Activated T-cell treated with anti-CD3 and anti-CD28 coated beads for 1 hour (primary cell): Measurements from ENCODE around the gene CNN1.

Experiments
- DNase-seq: peaks from one replicate; pipeline ENCODE4 v3.0.0-alpha.2; 2020; ENCODE audit warnings: low read depth

Gene CNN1

DNA sequence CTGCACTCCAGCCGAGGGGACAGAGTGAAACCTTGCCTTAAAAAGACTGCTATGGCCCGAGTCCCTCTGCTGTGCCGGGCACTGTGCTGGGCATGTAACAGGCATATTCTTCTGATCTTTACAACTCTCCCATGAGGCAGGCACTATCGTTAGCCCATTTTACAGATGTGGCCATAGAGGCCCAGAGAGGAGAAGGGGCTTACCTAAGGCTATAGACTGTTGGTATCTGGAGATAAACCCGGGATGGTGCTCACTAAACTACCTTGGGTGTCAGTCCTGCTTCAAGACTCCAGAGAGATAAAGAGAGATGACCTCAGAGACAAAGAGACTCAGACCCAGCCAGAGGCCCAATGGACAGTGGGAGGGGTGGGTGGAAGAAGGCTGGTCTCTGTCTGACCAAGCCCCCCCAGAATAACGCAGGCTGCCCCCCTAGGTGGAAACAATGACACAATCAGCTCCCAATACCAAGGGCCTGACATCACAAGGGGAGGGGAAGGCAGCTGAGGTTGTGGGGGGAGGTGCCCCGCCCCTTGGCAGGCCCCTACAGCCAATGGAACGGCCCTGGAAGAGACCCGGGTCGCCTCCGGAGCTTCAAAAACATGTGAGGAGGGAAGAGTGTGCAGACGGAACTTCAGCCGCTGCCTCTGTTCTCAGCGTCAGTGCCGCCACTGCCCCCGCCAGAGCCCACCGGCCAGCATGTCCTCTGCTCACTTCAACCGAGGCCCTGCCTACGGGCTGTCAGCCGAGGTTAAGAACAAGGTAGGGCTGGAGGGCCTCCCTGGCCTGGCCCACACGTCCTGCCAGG, at the start of gene CNN1:
Gene CNN1, plus strand, starts transcription at position 620 of the 805 bp plus-strand sequence. Its CDS starts 77 bp downstream, at position 697.
- no peak for DNase-seq

- no peak for DNase-seq
Observed at GRCh38 chr19:11489378-11489777, 49.3 kb upstream of the CNN1 start.

GRCh38 chr19:11494634-11495285, 43.9 kb upstream of the CNN1 start:
- DNase-seq, result no peak

DNA sequence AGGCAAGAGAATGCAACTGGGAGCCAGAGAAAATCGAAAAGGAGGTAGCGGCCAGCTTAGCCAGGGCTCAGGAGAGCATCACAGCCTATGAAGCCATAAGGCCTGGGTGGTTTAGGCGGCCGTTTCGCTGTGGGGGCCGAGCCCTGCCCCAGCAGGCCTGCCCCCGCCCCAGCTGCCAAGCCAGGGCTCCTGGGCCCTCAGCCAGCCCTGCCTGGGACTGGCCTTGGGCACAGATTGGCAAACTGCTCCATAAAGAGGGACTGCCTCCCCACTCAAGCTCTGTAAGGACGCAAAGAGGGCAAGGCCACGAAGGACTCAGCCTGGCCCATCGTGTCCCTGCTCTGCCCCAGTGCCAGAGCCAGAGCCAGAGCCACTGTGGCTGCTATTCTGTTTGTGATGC, 43.2 kb upstream of the CNN1 start:
- DNase-seq, result no peak

DNA sequence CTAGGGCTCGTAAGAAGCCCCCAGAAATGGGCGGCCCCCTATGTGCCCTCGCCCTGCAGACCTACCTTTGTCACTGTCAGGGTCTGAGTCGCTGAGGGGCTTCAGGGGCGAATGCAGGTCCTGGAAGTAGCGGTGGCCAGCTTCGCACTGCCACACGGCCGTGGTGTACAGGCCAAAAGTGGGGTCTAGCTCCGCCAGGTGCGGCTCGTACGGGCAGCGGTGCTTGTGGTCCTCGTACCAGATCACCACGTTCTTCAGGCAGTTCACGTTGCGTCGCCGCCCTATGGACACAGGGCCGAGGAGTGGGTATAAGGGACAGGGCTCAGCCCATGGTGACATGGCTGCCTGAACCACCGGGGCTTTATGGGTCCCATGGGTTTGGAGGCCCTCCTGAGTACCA, 42.8 kb upstream of the CNN1 start:
- DNase-seq, result no peak

- peak; percentile 60 for DNase-seq
Observed at GRCh38 chr19:11496391-11497163, 42.1 kb upstream of the CNN1 start.

DNA sequence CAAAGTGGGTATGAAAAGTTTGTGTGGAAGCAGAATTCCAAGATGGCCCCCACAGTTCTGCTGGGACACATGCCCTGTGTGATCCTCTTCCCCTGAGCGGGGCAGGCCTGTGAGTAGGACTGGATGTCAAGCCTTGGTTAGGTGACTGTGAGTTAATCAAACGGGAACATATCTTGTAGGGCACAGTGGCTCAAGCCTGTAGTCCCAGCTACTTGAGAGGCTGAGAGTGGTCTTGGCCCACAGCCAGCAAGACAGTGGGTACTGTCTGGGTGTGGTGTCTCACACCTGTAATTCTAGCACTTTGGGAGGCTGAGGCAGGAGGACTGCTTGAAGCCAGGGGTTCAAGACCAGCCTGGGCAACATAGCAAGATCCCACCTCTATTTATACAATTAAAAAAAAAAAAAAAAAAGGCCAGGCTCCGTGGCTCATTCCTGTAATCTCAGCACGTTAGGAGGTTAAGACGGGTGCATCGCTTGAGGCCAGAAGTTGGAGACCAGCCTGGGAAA, 39.4 kb upstream of the CNN1 start:
- DNase-seq, result no peak

DNA sequence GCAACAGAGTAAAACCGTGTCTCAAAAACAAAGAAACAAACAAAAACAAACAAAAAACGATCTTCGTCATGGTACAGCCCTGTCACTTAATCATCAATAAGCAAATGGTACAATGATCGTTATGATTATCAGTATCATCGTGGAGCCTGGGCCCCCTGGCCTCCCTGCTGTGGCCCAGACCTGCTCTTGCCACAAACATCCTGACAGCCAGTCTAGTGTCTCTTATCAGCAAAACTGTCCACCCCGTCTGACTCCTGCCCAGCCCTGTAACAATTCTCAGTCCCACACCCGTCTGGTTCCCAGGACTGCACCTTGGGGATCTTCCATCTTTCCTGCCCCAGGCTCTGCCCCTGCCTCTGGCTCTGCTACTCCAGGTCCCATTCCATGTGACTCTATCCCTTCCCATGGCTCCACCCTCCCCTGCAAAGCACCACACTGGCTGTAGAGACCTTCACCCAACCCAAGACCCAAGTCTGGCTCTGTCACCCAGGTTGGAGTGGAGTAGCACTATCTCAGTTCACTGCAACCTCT, 38.7 kb upstream of the CNN1 start:
- no peak for DNase-seq

DNA sequence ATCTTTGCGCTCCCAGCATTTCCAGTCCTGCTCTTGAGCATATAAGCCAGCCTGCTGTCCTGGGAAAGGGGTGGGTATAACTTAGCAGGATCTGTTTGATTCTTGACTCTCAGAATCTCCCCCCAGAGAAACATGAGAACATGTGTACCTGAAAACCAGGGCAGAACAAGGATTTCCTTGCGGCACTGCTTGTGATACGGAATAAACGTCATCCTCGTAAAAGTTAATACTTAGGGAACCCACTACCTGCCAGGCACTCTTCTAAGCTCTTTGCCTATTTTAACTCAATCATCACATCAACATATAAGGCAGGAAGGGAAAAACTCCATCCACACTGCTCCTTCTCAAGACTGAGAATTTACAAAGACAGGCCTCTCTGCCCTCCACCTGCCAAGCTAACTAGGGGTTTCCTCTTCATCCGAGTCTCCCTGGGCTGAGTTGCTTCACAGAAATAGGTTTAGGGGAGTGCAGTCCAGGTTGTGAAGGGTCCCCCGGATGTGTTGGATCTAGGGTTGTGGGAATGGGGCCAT, 34.1 kb upstream of the CNN1 start:
- DNase-seq, result no peak

DNA sequence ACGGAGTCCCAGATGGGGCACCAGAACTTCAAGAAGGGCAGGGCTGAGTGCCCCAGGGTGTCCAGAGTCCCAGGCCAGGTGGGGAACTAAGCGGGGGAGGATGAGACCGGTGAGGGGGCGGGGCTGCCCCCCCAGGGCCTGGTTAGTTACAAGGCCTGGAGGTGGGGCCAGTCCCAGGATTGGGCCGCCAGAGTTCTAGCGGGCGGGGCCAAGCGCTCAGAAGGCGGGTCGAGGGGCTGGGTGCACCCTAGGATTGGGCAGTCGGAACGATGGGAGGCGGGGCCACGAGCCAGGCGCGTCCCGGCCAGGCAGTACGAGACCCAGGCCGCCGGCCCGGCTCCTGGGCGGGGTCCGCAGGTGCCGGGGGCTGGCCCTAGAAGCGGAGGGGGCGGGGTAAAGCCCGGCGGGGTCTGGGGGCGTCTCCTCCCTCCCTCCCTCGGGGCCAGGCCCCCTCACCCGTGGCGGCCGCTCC, 33.6 kb upstream of the CNN1 start:
- DNase-seq, result peak; percentile 94

- DNase-seq, result peak; percentile 92
Observed at GRCh38 chr19:11505504-11506100, 33.0 kb upstream of the CNN1 start, which contains the start of gene ZNF653. TSS of gene ZNF653 (minus strand) at chr19:11505839. CDS start at chr19:11505786, 53 bp downstream.

- no peak for DNase-seq
Observed at GRCh38 chr19:11506101-11506555, 32.5 kb upstream of the CNN1 start.

DNA sequence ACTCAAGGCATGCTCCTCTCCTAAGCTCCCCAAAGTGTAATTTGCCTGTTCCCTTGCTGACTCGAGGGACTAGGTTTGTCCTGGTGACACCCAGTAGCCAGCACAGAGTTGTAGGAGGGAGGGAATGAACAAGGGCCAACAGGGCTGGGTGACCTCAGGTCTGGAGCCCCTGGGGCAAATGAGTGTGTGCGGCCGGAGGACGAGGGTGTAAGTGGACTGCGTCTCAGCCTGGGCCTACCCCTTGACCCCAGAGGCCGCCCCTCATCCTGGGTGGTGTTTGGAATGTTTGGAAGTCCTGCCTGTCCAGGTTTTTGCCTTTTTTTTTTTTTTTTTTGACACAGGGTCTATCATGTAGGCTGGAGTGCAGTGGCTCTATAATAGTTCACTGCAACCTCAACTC, 31.7 kb upstream of the CNN1 start:
- DNase-seq, result no peak

GRCh38 chr19:11507370-11508078, 31.1 kb upstream of the CNN1 start:
- DNase-seq, result no peak

- DNase-seq, result no peak
Observed at GRCh38 chr19:11510444-11510843, 28.2 kb upstream of the CNN1 start.

- no peak for DNase-seq
Observed at GRCh38 chr19:11513946-11514345, 24.7 kb upstream of the CNN1 start.

DNA sequence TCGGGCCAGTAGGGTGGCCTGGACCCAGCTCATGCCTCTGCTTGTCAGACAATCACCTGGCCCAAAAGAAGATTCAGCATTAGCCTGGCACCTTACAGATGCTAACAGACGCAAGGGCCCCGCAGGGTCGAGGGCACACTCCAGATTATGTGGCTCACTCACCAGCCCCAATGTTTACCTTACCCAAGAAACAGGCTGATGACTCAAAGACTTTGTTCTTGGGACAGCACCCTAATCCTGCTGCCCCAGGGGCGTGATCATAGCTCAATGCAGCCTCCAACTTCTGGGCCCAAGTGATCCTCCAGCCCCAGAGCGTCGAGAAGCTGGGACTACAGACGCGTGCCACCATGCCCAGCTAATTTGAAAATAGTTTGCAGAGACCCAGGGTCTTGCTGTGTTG, 19.5 kb upstream of the CNN1 start:
- DNase-seq, result no peak

DNA sequence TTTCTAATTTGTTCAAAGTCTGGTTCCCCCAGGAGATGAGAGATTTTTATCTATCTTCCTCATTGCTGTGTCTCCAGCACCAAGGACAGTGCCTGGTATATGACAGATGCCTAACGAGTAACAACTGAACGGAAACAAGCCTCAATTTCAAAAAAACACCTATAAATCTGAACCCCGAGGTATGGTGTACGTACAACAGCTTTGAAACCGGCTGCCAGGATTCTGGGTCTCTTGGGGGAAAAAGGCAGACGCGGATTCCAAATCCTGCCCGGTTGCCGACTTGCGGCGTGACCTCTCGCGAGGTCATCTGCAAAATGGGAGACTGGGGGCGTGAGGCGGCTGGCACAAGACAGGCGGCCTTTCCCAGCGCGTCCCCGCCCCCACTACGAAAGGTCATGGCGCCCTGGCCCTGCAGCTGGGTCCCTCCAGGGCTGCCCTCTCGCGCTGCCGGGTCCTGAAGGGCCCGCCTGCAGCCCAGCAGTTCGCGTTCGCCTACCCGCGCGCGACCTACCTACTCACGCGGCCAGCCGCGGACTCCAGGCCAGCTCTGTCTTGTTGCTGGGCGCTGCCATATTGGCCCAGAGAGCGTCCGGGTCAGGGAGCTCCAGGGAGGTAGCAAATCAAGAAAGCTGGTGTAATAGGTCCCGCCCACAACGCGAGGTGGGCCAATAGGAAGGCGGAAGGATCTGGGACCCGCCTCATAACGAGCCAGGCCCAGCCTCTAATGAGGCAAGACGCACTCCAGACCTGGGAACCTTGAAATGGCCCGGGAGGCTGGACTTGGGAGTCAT, 9.9 kb upstream of the CNN1 start, which contains the start of gene ECSIT:
Gene ECSIT, minus strand, starts transcription at position 584 of the 791 bp plus-strand sequence. CDS start 9,964 bp downstream, outside the sequence.
- peak; percentile 85 for DNase-seq

- DNase-seq, result no peak
Observed at GRCh38 chr19:11530432-11530831, 8.2 kb upstream of the CNN1 start.

- no peak for DNase-seq
Observed at GRCh38 chr19:11534538-11534937, 4.1 kb upstream of the CNN1 start.
